ENCODE measurements around the gene HPS1.

DNA sequence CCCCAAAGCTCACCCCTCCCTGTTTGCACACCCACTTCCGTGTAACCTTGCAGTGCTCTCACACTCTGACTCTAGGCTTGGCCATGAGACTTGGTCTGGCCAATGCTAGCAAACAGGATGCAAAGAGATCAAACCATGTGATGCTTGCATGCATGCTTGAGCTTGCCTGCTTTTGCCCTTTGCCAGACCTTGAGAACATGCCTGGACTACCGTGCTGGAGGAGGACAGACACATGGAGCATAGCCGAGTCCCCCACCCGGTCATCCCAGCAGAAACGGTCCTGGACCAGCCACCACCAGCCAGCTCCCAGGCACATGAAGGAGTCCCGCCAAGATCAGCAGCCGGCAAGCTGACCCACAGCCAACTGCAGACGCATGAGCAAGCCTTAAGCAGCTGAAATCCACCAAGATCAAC is 55.1 kb downstream of the HPS1 start:
- TF ChIP-seq CTCF (IDR thresholded peaks at IDR 0.05) (no peak), POLR2A (IDR thresholded peaks at IDR 0.05) (no peak), POLR2AphosphoS5 (IDR thresholded peaks at IDR 0.05; ENCODE audit: insufficient read depth in 1 of 2, low read depth in 1 of 2) (peak in 1 of 2 donors; percentile 58)
